IMR-90 (cell line): Measurements from ENCODE around the gene USP24.
"Not testable (repeated sequence)": the region's sequence is repeated elsewhere in the genome, so short reads cannot be mapped to it uniquely, and the experiment has no call there.

Source experiments
- BHLHE40 ChIP-seq: fragments of 150-350 bp; IDR thresholded peaks from 2 replicates; pipeline ENCODE4 v1.6.1; 2016; ENCODE audit warnings: mild to moderate bottlenecking, low read depth, low read length
- CEBPB ChIP-seq: IDR thresholded peaks from 2 replicates; pipeline ENCODE4 v1.6.1; 2012; ENCODE audit warnings: low read depth, low read length, improper control_type of control experiment
- CHD1 ChIP-seq: IDR thresholded peaks from 2 replicates; pipeline ENCODE4 v1.6.1; 2012; ENCODE audit warnings: low read depth, low read length, improper control_type of control experiment
- CTCF ChIP-seq: conservative IDR thresholded peaks from 2 replicates; pipeline ENCODE4 v1.5.1; 2012; ENCODE audit warnings: mild to moderate bottlenecking, low read depth, low read length, improper control_type of control experiment
- ELK1 ChIP-seq: fragments of 150-350 bp; IDR thresholded peaks from 2 replicates; pipeline ENCODE4 v1.6.1; 2016; ENCODE audit warnings: low read depth, mild to moderate bottlenecking, low read length, moderate library complexity, borderline replicate concordance
- FOS ChIP-seq: fragments of 150-350 bp; IDR thresholded peaks from 2 replicates; pipeline ENCODE4 v1.6.1; 2016; ENCODE audit warnings: low read depth, low read length
- MAZ ChIP-seq: IDR thresholded peaks from 2 replicates; pipeline ENCODE4 v1.6.1; 2012; ENCODE audit warnings: low read depth, mild to moderate bottlenecking, low read length, improper control_type of control experiment, moderate library complexity, borderline replicate concordance
- NFE2L2 ChIP-seq: fragments of 150-350 bp; IDR thresholded peaks from 2 replicates; pipeline ENCODE4 v1.6.1; 2016; ENCODE audit warnings: low read depth, mild to moderate bottlenecking, low read length
- POLR2A ChIP-seq: IDR thresholded peaks from 2 replicates; pipeline ENCODE4 v1.6.1; 2012; ENCODE audit warnings: mild to moderate bottlenecking, low read depth, low read length
- RAD21 ChIP-seq: IDR thresholded peaks from 2 replicates; pipeline ENCODE4 v1.6.1; 2012; ENCODE audit warnings: low read length, improper control_type of control experiment
- RCOR1 ChIP-seq: IDR thresholded peaks from 2 replicates; pipeline ENCODE4 v1.6.1; 2012; ENCODE audit warnings: mild to moderate bottlenecking, low read length, improper control_type of control experiment; ENCODE audit not compliant: insufficient replicate concordance
- RFX5 ChIP-seq: IDR thresholded peaks from 2 replicates; pipeline ENCODE4 v1.8.0; 2012; ENCODE audit warnings: low read depth, mild to moderate bottlenecking, low read length, moderate library complexity
- USF2 ChIP-seq: fragments of 150-350 bp; IDR thresholded peaks from 2 replicates; pipeline ENCODE4 v1.6.1; 2017; ENCODE audit warnings: mild to moderate bottlenecking, antibody characterized with exemption, low read length, low read depth

- not testable (repeated sequence) for TF ChIP-seq CTCF, CEBPB, USF2, POLR2A, ELK1, CHD1, BHLHE40, RAD21, FOS, NFE2L2, MAZ, RCOR1, RFX5
These were observed 188.5 kb downstream of the USP24 start for GRCh38 chr1:55026682-55027081.
